ENCODE results near the gene UBAC2.

- TF ChIP-seq, protein P1, sequence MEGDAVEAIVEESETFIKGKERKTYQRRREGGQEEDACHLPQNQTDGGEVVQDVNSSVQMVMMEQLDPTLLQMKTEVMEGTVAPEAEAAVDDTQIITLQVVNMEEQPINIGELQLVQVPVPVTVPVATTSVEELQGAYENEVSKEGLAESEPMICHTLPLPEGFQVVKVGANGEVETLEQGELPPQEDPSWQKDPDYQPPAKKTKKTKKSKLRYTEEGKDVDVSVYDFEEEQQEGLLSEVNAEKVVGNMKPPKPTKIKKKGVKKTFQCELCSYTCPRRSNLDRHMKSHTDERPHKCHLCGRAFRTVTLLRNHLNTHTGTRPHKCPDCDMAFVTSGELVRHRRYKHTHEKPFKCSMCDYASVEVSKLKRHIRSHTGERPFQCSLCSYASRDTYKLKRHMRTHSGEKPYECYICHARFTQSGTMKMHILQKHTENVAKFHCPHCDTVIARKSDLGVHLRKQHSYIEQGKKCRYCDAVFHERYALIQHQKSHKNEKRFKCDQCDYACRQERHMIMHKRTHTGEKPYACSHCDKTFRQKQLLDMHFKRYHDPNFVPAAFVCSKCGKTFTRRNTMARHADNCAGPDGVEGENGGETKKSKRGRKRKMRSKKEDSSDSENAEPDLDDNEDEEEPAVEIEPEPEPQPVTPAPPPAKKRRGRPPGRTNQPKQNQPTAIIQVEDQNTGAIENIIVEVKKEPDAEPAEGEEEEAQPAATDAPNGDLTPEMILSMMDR (conservative IDR thresholded peaks at IDR 0.05; ENCODE audit: low read depth, low read length) = no peak
- TF ChIP-seq FOS (IDR thresholded peaks at IDR 0.05; ENCODE audit: low read depth, low read length) (no peak), POLR2A (IDR thresholded peaks at IDR 0.05; ENCODE audit: low read depth, low read length) (no peak), SMC3 (IDR thresholded peaks at IDR 0.05; ENCODE audit: low read depth, low read length) (no peak), RAD21 (IDR thresholded peaks at IDR 0.05; ENCODE audit: low read length) (no peak), RCOR1 (IDR thresholded peaks at IDR 0.05; ENCODE audit: insufficient replicate concordance, low read length) (no peak), MAFK (IDR thresholded peaks at IDR 0.05; ENCODE audit: low read depth, low read length) (no peak), RFX5 (IDR thresholded peaks at IDR 0.05; ENCODE audit: low read depth, low read length) (no peak), MXI1 (IDR thresholded peaks at IDR 0.05; ENCODE audit: borderline replicate concordance, low read depth, low read length) (no peak), USF2 (IDR thresholded peaks at IDR 0.05; ENCODE audit: low read depth, low read length) (no peak), BHLHE40 (IDR thresholded peaks at IDR 0.05; ENCODE audit: low read depth, low read length) (no peak)
Measured at GRCh38 chr13:99304541-99304940, 103.9 kb downstream of the UBAC2 start.

Data from IMR-90 (cell line).